HG03108 (cell line): ENCODE measurements around the gene GPC6.

ENCODE experiments used
- ATAC-seq: cut with Tn5 transposase; IDR thresholded peaks from one replicate; pipeline ENCODE4 v1.9.1; 2021; ENCODE audit warnings: moderate library complexity; ENCODE audit not compliant: unreplicated experiment

Gene GPC6

GRCh38 chr13:93767180-93767916 is 540.7 kb downstream of the GPC6 start:
- no peak for ATAC-seq

- ATAC-seq: no peak
Observed at GRCh38 chr13:93767917-93768409, 541.4 kb downstream of the GPC6 start.

- no peak for ATAC-seq
Observed at GRCh38 chr13:93769101-93769500, 542.5 kb downstream of the GPC6 start.

GRCh38 chr13:93769607-93770006 is 543.0 kb downstream of the GPC6 start:
- ATAC-seq: no peak

GRCh38 chr13:93771227-93771626 is 544.6 kb downstream of the GPC6 start:
- ATAC-seq: no peak

- ATAC-seq: no peak
Observed at GRCh38 chr13:93771782-93772181, 545.2 kb downstream of the GPC6 start.

GRCh38 chr13:93774506-93774905 is 547.9 kb downstream of the GPC6 start:
- no peak for ATAC-seq

GRCh38 chr13:93775027-93775426 is 548.4 kb downstream of the GPC6 start:
- no peak for ATAC-seq

- ATAC-seq: no peak
Observed at GRCh38 chr13:93775507-93776108, 549.0 kb downstream of the GPC6 start.

- no peak for ATAC-seq
Observed at GRCh38 chr13:93776936-93777335, 550.3 kb downstream of the GPC6 start.

GRCh38 chr13:93777504-93777903 is 550.9 kb downstream of the GPC6 start:
- ATAC-seq: no peak

GRCh38 chr13:93778548-93778947 is 551.9 kb downstream of the GPC6 start:
- no peak for ATAC-seq

GRCh38 chr13:93784191-93784590 is 557.6 kb downstream of the GPC6 start:
- ATAC-seq: no peak

GRCh38 chr13:93786846-93787489 is 560.4 kb downstream of the GPC6 start:
- ATAC-seq: no peak

- no peak for ATAC-seq
Observed at GRCh38 chr13:93788456-93788855, 561.8 kb downstream of the GPC6 start.

- no peak for ATAC-seq
Observed at GRCh38 chr13:93789058-93789457, 562.5 kb downstream of the GPC6 start.

- ATAC-seq: peak; percentile 80
Observed at GRCh38 chr13:93794197-93794885, 567.7 kb downstream of the GPC6 start.

GRCh38 chr13:93797463-93797862 is 570.9 kb downstream of the GPC6 start:
- ATAC-seq: no peak

GRCh38 chr13:93800342-93800741 is 573.7 kb downstream of the GPC6 start:
- ATAC-seq: no peak

- ATAC-seq: no peak
Observed at GRCh38 chr13:93805736-93806135, 579.1 kb downstream of the GPC6 start.

- no peak for ATAC-seq
Observed at GRCh38 chr13:93806861-93807260, 580.3 kb downstream of the GPC6 start.
